Uterus (tissue), 2 donors: ENCODE results near the gene TM9SF3.

Experiments used
- POLR2A ChIP-seq, 2 donors: fragments of 450-650 bp; IDR thresholded peaks; one replicate each; pipeline ENCODE4 v1.6.1; 2016; ENCODE audit warnings: antibody characterized with exemption in 2 of 2, mild to moderate bottlenecking in 1 of 2, moderate library complexity in 1 of 2
- TF ChIP-seq, protein P1 (sequence below), 4 experiments: fragments of 200-600 bp in 2 of 4; fragments of 450-650 bp in 2 of 4; sonication (generic) in 2 of 4; IDR thresholded peaks; one replicate each; pipeline ENCODE4 v1.5.1; 2016 to 2019; ENCODE audit warnings: antibody characterized with exemption in 4 of 4, mild to moderate bottlenecking in 2 of 4, moderate library complexity in 1 of 4

DNA sequence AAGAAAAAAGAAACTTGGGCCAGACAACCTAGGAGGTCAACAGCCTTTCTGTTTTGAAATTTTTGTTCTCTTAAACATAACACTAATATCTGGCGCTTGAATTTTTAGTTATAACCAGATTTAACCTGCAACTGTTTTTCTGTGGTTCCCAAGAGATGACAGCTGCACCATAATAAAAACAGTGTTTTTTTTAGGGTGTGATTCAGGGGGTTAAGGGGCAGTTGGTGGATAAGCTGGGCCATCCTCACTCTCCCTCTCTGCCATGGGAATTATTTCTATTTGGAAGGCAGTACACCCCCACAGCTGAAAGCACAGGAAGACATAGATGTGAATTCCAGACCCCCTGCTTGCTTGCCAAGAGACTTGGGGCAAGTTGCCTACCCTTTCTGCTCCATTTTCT, 20.1 kb upstream of the TM9SF3 start:
- TF ChIP-seq, protein P1, sequence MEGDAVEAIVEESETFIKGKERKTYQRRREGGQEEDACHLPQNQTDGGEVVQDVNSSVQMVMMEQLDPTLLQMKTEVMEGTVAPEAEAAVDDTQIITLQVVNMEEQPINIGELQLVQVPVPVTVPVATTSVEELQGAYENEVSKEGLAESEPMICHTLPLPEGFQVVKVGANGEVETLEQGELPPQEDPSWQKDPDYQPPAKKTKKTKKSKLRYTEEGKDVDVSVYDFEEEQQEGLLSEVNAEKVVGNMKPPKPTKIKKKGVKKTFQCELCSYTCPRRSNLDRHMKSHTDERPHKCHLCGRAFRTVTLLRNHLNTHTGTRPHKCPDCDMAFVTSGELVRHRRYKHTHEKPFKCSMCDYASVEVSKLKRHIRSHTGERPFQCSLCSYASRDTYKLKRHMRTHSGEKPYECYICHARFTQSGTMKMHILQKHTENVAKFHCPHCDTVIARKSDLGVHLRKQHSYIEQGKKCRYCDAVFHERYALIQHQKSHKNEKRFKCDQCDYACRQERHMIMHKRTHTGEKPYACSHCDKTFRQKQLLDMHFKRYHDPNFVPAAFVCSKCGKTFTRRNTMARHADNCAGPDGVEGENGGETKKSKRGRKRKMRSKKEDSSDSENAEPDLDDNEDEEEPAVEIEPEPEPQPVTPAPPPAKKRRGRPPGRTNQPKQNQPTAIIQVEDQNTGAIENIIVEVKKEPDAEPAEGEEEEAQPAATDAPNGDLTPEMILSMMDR (IDR thresholded peaks at IDR 0.05) = no peak
- no peak for TF ChIP-seq POLR2A (IDR thresholded peaks at IDR 0.05)
